Measurements from ENCODE around the gene PROS1. TPM values are rescaled to one million over a fixed set of nuclear protein-coding genes. Genes with fewer than 3 reads are reported as not detected.

PROS1 gene
- 10 to 100 TPM; 77.7 to 94.0 TPM for total RNA-seq

DNA sequence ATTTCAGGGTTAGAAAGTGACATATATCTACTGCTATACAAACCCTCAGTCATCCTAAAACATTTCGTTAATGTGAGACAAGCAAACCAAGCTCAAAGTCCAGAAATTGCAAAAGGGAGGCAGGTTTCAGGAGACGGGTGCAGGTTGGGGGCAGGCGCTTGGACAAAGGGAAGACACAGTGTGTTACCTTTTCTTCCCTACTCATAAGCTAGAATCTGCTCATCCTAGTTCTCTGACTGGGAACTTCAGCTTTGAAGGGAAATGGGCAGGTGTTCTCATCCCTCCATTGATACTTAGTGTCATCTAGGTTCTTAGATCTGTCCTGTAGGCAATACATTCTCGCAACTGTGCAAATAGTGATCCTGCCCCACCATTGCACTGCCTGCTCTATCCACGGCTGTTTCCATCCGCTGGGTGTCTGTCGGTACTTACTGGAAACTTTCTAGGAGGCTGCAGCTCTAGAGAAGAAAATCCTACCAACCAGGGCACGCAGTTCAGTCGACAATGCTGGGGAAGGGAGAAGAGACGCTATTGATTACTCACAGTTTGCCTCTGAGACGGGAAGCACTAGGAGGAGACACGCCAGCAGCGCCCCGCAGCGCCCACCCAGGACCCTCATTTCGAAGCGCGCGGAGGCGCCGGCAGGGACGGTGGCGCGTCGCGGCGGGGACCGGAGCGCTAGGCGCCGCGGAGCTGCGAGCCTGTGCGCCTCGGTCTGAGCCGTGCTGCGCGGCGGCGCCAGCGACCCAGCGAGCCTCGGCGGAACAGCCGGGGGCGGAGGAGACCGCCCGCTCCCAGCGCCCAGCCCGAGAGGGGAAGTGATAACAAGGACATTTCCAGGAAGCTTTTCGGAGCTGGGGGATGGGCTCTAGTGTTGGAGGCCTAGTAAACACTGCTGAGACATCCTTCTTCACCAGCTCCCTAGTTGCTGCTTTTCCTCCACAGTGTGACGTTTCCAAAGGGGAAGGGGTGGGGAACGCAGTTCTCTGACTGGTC is at the start of gene PROS1:
Gene PROS1, minus strand, starts transcription at position 766 of the 996 bp plus-strand sequence. Its CDS starts 147 bp downstream, at position 619.
- TF ChIP-seq, protein P1, sequence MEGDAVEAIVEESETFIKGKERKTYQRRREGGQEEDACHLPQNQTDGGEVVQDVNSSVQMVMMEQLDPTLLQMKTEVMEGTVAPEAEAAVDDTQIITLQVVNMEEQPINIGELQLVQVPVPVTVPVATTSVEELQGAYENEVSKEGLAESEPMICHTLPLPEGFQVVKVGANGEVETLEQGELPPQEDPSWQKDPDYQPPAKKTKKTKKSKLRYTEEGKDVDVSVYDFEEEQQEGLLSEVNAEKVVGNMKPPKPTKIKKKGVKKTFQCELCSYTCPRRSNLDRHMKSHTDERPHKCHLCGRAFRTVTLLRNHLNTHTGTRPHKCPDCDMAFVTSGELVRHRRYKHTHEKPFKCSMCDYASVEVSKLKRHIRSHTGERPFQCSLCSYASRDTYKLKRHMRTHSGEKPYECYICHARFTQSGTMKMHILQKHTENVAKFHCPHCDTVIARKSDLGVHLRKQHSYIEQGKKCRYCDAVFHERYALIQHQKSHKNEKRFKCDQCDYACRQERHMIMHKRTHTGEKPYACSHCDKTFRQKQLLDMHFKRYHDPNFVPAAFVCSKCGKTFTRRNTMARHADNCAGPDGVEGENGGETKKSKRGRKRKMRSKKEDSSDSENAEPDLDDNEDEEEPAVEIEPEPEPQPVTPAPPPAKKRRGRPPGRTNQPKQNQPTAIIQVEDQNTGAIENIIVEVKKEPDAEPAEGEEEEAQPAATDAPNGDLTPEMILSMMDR (IDR thresholded peaks at IDR 0.05), result peak in 1 of 2 donors; percentile 48
- Histone ChIP-seq H3K4me1 (peaks cover 0 to 35% of the 10 kb centered on the region in 2 donors), H3K9me3 (no peaks in the 10 kb centered on the region), H3K27ac (peak within 1 kb of the TSS; percentile 86 to 92), H3K4me3 (peak within 1 kb of the TSS; percentile 59 to 67), H3K36me3 (no peaks in the 10 kb centered on the region), H3K27me3 (no peaks in the 10 kb centered on the region)
- peak; percentile 93 for DNase-seq (ENCODE audit: low spot score)

DNA sequence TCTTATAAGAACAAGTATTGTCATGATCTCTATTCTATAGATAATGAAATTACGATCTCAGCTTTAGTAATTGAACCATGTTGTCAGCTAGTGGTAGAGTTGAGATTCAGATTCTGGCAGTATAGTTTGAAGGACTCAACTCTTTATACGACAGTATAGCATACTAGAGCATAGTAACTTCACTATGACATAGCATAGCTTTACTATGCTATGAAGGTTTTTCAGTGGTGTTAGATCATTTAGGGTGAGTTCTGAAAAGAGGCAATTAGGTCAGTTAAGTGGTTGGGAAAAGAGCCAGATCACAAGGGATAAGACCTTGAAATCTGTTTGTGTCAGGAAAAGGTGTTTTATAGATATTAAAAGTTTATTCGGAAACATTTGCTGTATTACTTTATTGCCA is 46.6 kb upstream of the PROS1 start:
- Histone ChIP-seq H3K4me1 (no peaks in the 10 kb centered on the region), H3K36me3 (no peaks in the 10 kb centered on the region), H3K27me3 (no peaks in the 10 kb centered on the region), H3K4me3 (no peak overlapping the region), H3K9me3 (no peaks in the 10 kb centered on the region), H3K27ac (no peak overlapping the region)
- DNase-seq (ENCODE audit: low spot score), result no peak
- TF ChIP-seq, protein P1 (IDR thresholded peaks at IDR 0.05), result no peak

DNA sequence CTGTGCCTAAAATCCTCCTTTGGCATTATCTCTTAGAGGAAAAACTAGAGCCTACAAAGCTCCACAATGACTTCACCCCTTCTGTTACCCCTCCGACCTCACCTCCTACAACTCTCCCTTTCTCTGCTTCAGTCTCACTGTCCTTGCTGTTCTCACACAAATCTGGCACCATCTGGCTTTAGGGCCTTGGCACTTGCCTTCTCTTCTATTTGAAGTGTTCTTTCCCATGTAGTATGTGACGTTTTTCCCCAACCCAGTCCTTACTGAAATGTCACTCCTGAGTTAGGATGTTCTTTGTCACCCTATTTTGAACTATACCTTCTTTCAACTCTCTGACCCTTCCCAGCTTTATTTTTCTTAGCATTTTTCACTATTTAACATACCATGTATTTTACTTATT is 46.0 kb upstream of the PROS1 start:
- no peak overlapping the region for H3K4me3 ChIP-seq
- DNase-seq (ENCODE audit: low spot score), result no peak
- H3K36me3 ChIP-seq, result no peaks in the 10 kb centered on the region
- H3K27ac ChIP-seq, result no peak overlapping the region
- H3K4me1 ChIP-seq, result no peaks in the 10 kb centered on the region
- H3K27me3 ChIP-seq, result no peaks in the 10 kb centered on the region
- TF ChIP-seq, protein P1 (IDR thresholded peaks at IDR 0.05), result no peak
- no peaks in the 10 kb centered on the region for H3K9me3 ChIP-seq

DNA sequence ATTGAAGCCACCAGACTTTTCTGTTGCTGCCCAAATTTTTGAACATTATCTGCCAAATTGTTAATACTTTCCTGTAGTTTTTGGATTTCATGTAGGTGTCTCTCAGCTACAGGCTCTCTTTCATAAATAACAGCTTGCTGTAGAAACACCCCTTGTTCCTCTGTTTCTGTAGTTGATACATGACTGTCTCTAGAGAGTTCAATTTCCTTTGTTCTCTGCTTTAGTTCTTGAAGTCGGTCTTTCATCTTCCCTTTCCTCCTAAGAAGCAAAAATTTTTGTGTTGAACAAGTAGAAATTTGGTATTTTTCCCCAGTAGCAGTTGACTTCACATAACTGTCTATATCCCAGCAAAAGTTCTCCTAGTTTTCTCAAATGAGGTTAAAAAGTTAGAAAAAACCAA is 41.3 kb upstream of the PROS1 start:
- Histone ChIP-seq H3K4me1 (no peaks in the 10 kb centered on the region), H3K36me3 (no peaks in the 10 kb centered on the region), H3K9me3 (no peaks in the 10 kb centered on the region), H3K27me3 (no peaks in the 10 kb centered on the region), H3K27ac (no peak overlapping the region), H3K4me3 (no peak overlapping the region)
- DNase-seq (ENCODE audit: low spot score), result no peak
- TF ChIP-seq, protein P1 (IDR thresholded peaks at IDR 0.05), result no peak

DNA sequence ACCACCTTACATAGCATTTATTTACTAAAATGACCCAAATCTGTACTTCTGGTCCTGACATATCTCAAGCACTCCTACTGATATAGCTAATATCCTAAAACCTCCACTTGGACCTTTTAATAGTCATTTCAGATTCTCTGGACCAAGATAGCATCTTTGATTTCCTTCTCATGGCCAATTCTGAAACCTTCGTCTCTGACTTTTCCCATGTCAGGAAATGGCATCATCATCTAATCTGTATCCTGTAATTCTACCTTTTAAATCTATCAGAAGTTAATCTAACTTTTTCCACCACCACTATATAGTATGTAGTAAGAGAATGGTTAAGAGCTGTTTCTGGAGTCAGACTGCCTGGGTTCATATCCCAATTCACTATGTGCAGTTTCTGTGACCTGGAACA is 38.5 kb upstream of the PROS1 start:
- no peaks in the 10 kb centered on the region for H3K36me3 ChIP-seq
- TF ChIP-seq, protein P1 (IDR thresholded peaks at IDR 0.05), result no peak
- no peaks in the 10 kb centered on the region for H3K4me1 ChIP-seq
- DNase-seq (ENCODE audit: low spot score), result no peak
- H3K27ac ChIP-seq, result no peak overlapping the region
- H3K9me3 ChIP-seq, result no peaks in the 10 kb centered on the region
- no peak overlapping the region for H3K4me3 ChIP-seq
- no peaks in the 10 kb centered on the region for H3K27me3 ChIP-seq

Measured in right atrium auricular region (tissue), 2 donors.